ENCODE measurements around the gene GPC3. TPM values are rescaled to one million over a fixed set of nuclear protein-coding genes. Genes with fewer than 3 reads are reported as not detected.
A peak's percentile ranks its signal among the peaks of the same experiment; 100 is the strongest.

Gene GPC3
- total and polyA plus RNA-seq, 2 donors (not counting 3 experiments of a cell fraction or from before 2014, with no cell fraction given), result not detected

GRCh38 chrX:134026565-134027311 lies 41.3 kb upstream of the GPC3 start:
- dilution Hi-C loops (cut with MboI; ENCODE audit: extremely low pct_ligation_motif_present, low sequenced_read_pairs), result no loop called here
- intact Hi-C loops (cut with micrococcal nuclease), result loop anchor here (1.0 kb wide), 1 partner anchor 118 kb away; no protein-coding TSS in a partner anchor
- POLR2A ChIA-PET, result no interaction called here
- Histone ChIP-seq H3K9ac (replicated peaks; ENCODE audit: extremely low read depth, insufficient read depth, low read length) (no peak overlapping the region), H3K9me3 (replicated peaks; ENCODE audit: control insufficient read depth, insufficient read depth, low read length) (no peaks in the 10 kb centered on the region), H3K4me2 (ENCODE audit: insufficient read depth, low read length) (no peak overlapping the region), H3K36me3 (ENCODE audit: control insufficient read depth in 2 of 2, extremely low read depth in 1 of 2, insufficient read depth in 2 of 2, low read length in 2 of 2) (no peaks in the 10 kb centered on the region), H3K4me1 (ENCODE audit: control insufficient read depth, extremely low read depth, insufficient read depth, low read length) (no peaks in the 10 kb centered on the region), H3K27ac (ENCODE audit: insufficient read depth, low read depth, low read length) (no peak overlapping the region), H3K4me3 (replicated peaks in 1 of 3; ENCODE audit: insufficient read depth in 1 of 3, low read depth in 1 of 3, low read length in 3 of 3) (no peak overlapping the region), H3K9me1 (replicated peaks; ENCODE audit: control insufficient read depth, extremely low read depth, insufficient read depth, low read length) (no peaks in the 10 kb centered on the region), H3K79me2 (ENCODE audit: control insufficient read depth, insufficient read depth, low read length) (no peaks in the 10 kb centered on the region), H4K20me1 (replicated peaks; ENCODE audit: control insufficient read depth, extremely low read depth, insufficient read depth, low read length) (no peaks in the 10 kb centered on the region), H3K27me3 (ENCODE audit: control insufficient read depth in 2 of 2, insufficient read depth in 2 of 2, low read length in 2 of 2) (no peaks in the 10 kb centered on the region), H2AFZ (ENCODE audit: low read depth, low read length) (no peak overlapping the region)
- FAIRE-seq (no peak), DNase-seq (ENCODE audit: low read depth, low spot score) (peak; percentile 11)
- no TSS peak for BruUV-seq (replicated peaks)
- TF ChIP-seq CTCF (IDR thresholded peaks at IDR 0.05; ENCODE audit: extremely low read depth in 1 of 2, insufficient read depth in 1 of 2, low read depth in 1 of 2, low read length in 2 of 2) (peak in 1 of 2 donors; percentile 9), JUN (IDR thresholded peaks at IDR 0.05; ENCODE audit: borderline replicate concordance, insufficient read depth, insufficient read length, low read depth) (no peak)
- CTCF ChIA-PET, result interaction anchor here (1.0 to 1.6 kb wide), 8 partner anchors 15 to 1391 kb away, joined by 3 to 13 read pairs (median 4); no protein-coding TSS in a partner anchor

- no peaks in the 10 kb centered on the region for H3K79me2 ChIP-seq (ENCODE audit: control insufficient read depth, insufficient read depth, low read length)
- no peak for FAIRE-seq
- dilution Hi-C loops (cut with MboI; ENCODE audit: extremely low pct_ligation_motif_present, low sequenced_read_pairs), result no loop called here
- no peaks in the 10 kb centered on the region for H4K20me1 ChIP-seq (replicated peaks; ENCODE audit: control insufficient read depth, extremely low read depth, insufficient read depth, low read length)
- no peaks in the 10 kb centered on the region for H3K4me1 ChIP-seq (ENCODE audit: control insufficient read depth, extremely low read depth, insufficient read depth, low read length)
- no peak overlapping the region for H3K27ac ChIP-seq (ENCODE audit: insufficient read depth, low read depth, low read length)
- intact Hi-C loops (cut with micrococcal nuclease), result loop anchor here (1.0 kb wide), 1 partner anchor 118 kb away; no protein-coding TSS in a partner anchor
- ChIA-PET CTCF (interaction anchor here (1.0 to 1.6 kb wide), 8 partner anchors 14 to 1390 kb away, joined by 3 to 13 read pairs (median 4); no protein-coding TSS in a partner anchor), POLR2A (no interaction called here)
- no TSS peak for BruUV-seq (replicated peaks)
- no peaks in the 10 kb centered on the region for H3K9me1 ChIP-seq (replicated peaks; ENCODE audit: control insufficient read depth, extremely low read depth, insufficient read depth, low read length)
- H2AFZ ChIP-seq (ENCODE audit: low read depth, low read length), result no peak overlapping the region
- H3K27me3 ChIP-seq (ENCODE audit: control insufficient read depth in 2 of 2, insufficient read depth in 2 of 2, low read length in 2 of 2), result no peaks in the 10 kb centered on the region
- H3K4me2 ChIP-seq (ENCODE audit: insufficient read depth, low read length), result no peak overlapping the region
- H3K9me3 ChIP-seq (replicated peaks; ENCODE audit: control insufficient read depth, insufficient read depth, low read length), result no peaks in the 10 kb centered on the region
- TF ChIP-seq CTCF (IDR thresholded peaks at IDR 0.05; ENCODE audit: extremely low read depth in 1 of 2, insufficient read depth in 1 of 2, low read depth in 1 of 2, low read length in 2 of 2) (no peak), MYC (IDR thresholded peaks at IDR 0.05; ENCODE audit: low read depth, low read length) (no peak), JUN (IDR thresholded peaks at IDR 0.05; ENCODE audit: borderline replicate concordance, insufficient read depth, insufficient read length, low read depth) (no peak), POLR2A (IDR thresholded peaks at IDR 0.05; ENCODE audit: low read depth, low read length) (no peak), EZH2 (IDR thresholded peaks at IDR 0.05; ENCODE audit: borderline replicate concordance, low read depth, low read length, severe bottlenecking) (no peak), FOS (IDR thresholded peaks at IDR 0.05; ENCODE audit: borderline replicate concordance, insufficient read depth, low read length) (no peak), POLR2AphosphoS5 (IDR thresholded peaks at IDR 0.05; ENCODE audit: insufficient read depth, low read depth, low read length) (no peak)
- DNase-seq (ENCODE audit: low read depth, low spot score), result no peak
- no peaks in the 10 kb centered on the region for H3K36me3 ChIP-seq (ENCODE audit: control insufficient read depth in 2 of 2, extremely low read depth in 1 of 2, insufficient read depth in 2 of 2, low read length in 2 of 2)
- H3K4me3 ChIP-seq (replicated peaks in 1 of 3; ENCODE audit: insufficient read depth in 1 of 3, low read depth in 1 of 3, low read length in 3 of 3), result no peak overlapping the region
- H3K9ac ChIP-seq (replicated peaks; ENCODE audit: extremely low read depth, insufficient read depth, low read length), result no peak overlapping the region
These were observed 40.7 kb upstream of the GPC3 start for GRCh38 chrX:134025986-134026545.
